Hematopoietic multipotent progenitor cell treated with erythropoietin and hydrocortisone succinate and interleukin-3 and kit ligand, for 15 days (in vitro differentiated cells): ENCODE data around the gene ZNF546.

Source experiments
- DNase-seq: peaks from one replicate; pipeline ENCODE4 v3.0.0-alpha.2; 2015; ENCODE audit warnings: low spot score

Gene ZNF546

DNA sequence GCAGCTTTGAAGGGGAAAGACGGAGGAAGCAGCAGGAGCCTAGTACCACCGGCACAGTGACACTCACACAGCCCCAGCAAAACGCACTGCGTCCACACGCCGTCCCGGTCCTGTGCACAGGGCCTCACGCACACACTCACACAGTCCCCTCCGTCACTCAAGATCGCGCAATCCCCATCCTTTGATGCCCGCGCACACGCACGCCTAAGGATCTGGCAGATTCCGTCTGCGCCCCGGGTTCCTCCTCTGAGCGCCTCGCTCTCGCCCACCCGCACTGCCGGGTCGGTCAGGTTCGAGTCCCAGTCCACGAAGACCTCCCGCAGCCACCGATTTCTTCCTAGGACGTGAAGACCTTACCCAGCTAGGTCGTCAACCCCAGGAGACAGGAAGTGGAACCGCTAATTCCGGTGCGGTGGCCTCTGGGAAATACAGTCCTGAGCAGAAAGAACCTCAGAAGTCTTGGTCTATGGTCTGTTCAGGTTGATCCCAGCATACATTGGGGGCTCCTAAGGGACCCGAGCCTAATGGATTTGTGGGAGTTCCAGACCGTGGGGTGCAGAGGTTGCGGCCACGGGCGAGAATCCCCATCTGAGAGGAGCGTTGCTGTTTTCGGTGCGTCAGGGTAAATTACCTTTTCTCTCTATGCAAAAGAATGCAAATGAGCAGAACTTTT lies 59.1 kb downstream of the ZNF546 start, which contains the start of gene ZNF780B:
ZNF780B (minus strand) TSS at position 400 of the 673 bp plus-strand sequence. CDS start 5,899 bp downstream, outside the sequence.
- no peak for DNase-seq

DNA sequence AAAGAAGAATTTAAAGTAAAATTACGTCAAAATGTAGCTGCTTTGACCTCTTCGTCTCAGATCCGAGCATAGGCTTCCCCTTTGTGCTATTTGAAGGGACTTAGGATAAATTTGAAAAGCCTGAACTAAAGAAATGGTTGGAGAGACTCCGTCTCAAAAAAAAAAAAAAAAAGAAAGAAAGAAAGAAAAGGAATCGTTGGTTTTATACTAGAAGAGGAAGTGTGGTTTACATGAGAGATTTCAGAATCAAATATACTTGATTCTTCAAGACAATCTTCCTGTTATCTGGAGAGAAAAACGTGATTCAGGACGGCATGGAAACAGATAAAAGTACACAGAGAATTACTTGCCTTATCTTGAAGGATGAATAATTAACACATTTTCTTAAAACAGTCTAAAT lies 59.6 kb downstream of the ZNF546 start:
- DNase-seq, result no peak

DNA sequence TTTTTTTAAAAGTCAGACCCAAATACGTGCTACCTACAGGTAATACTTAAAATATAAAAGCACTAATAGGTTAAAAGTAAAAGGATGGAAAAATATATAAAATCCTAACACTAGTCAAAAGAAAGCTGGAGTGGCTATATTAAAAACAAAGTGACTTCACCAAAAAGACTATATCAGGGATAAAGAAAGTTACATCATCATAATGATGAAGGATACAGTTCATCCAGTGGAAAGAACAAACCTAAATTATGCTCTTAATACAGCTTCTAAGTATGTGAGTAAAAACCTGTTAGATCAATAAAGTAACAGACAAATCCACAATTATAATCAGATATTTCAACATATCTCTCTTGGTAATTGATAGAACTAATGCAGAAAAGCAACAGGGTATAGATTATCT lies 60.3 kb downstream of the ZNF546 start:
- DNase-seq, result no peak

DNA sequence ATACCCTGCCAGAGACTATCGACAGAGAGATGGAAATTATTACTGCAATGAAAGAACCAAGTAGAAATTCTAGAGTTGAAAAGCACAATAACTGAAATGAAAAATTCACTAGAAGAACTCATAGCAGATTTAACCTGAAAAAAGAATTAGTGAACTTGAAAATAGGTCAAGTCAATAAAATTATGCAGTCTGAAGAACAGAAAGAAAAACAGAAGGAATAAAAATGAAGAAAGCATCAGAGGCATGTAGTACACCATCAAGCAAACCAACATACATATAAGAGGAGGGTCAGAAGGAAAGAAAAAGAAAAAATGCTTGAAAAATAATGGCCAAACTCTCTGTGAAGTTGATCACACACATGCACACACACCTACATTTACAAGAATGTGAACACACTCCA lies 62.8 kb downstream of the ZNF546 start:
- DNase-seq, result no peak

DNA sequence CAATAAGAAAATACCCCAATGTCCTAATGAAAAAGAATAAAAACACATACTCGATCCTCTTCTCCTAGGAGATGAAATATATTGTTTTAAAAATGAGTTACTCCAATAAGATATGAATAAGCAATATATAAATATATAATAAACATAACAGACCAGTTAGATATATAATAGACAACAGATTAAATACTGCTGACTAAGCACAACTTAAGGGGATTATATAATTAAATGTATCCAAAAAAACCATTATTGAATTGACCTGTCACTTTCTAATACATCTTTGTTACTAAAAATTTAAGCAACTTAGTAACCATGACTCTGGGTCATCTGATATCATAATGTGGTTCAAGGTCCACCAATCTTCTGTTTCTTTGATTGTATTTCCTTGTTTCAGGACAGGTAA lies 73.2 kb downstream of the ZNF546 start:
- DNase-seq, result no peak
